Peyer's patch (tissue), 4 donors: ENCODE results near the gene FSTL3. TPM values are rescaled to one million over a fixed set of nuclear protein-coding genes. Genes with fewer than 3 reads are reported as not detected.
A peak's percentile ranks its signal among the peaks of the same experiment; 100 is the strongest.

Source experiments
- DNase-seq, 3 donors: peaks; one replicate each; pipeline ENCODE4 v3.0.0-alpha.2; 2017 to 2019
- H3K27ac ChIP-seq, 4 donors: fragments of 200-600 bp; sonication (generic); one replicate each; pipeline ENCODE4 v1.5.1; 2016 to 2019
- H3K27me3 ChIP-seq, 2 donors: fragments of 200-600 bp; sonication (generic); one replicate each; pipeline ENCODE4 v1.5.1; 2019
- H3K36me3 ChIP-seq, 3 donors: fragments of 200-600 bp; sonication (generic); one replicate each; pipeline ENCODE4 v1.5.1; 2016 to 2019
- H3K4me1 ChIP-seq, 4 donors: fragments of 200-600 bp; sonication (generic); one replicate each; pipeline ENCODE4 v1.5.1; 2016 to 2019
- H3K4me3 ChIP-seq, 4 donors: fragments of 200-600 bp; sonication (generic); 1 replicate in 3 of 4; 2 replicates in 1 of 4; pipeline ENCODE4 v1.5.1; 2016 to 2019; ENCODE audit warnings: mild to moderate bottlenecking in 1 of 4
- H3K9me3 ChIP-seq, 4 donors: fragments of 200-600 bp; sonication (generic); one replicate each; pipeline ENCODE4 v1.5.1; 2016 to 2019; ENCODE audit warnings: mild to moderate bottlenecking in 1 of 4
- POLR2A ChIP-seq, 2 donors: fragments of 450-650 bp; IDR thresholded peaks; one replicate each; pipeline ENCODE4 v1.5.1; 2017; ENCODE audit warnings: antibody characterized with exemption in 2 of 2, mild to moderate bottlenecking in 2 of 2, moderate library complexity in 2 of 2
- total RNA-seq, 4 donors: library from RNA; depleted of rRNA; stranded (reverse); fragments of >200 nt; gene quantifications; one replicate each; pipeline ENCODE4 v1.1.0, GENCODE V29; 2016
- TF ChIP-seq, protein P1 (sequence below), 6 experiments: fragments of 450-650 bp in 4 of 6; fragments of 200-600 bp in 2 of 6; sonication (generic) in 1 of 6; IDR thresholded peaks; one replicate each; pipeline ENCODE4 v1.5.1; 2017 to 2019; ENCODE audit warnings: antibody characterized with exemption in 6 of 6, mild to moderate bottlenecking in 3 of 6, moderate library complexity in 1 of 6

The FSTL3 gene
- total RNA-seq, 4 donors from 2014 or later: 13.8 to 94.9 (median 34.9) TPM

DNA sequence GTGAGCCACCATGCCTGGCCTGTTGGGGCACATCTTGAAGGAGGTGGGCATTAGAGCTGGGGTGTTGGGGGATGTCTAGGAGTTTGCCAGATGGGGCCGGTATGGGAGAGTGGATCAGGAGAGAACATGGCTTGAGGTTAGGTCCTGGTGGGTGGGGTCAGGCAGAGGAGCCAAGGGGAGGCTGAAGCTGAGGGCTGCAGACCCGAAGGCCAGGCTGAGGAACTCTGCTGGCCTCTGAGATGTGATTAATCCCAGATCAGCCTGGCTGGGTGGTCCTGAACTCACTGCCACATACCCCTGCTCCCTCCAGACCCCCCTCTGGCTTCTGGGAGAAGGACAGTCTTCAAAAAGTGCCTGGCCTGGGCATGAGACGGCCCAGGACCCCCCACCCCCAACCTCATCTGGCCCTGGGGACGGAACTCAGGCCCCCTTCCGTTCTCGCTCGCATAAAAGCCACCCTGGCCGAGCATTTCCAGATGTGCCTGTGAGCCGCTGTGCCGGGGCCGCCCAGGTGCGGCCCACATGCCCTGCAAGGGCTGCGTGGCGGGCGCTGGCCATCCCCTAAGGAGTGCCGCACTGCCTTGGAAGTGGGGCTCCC, 2.7 kb downstream of the FSTL3 start:
- H3K4me1 ChIP-seq: peaks cover 3 to 42% (median 13%) of the 10 kb centered on the region in 4 donors
- H3K4me3 ChIP-seq: peak overlapping the region in 2 of 4 donors; percentile 84 to 86
- TF ChIP-seq, protein P1, sequence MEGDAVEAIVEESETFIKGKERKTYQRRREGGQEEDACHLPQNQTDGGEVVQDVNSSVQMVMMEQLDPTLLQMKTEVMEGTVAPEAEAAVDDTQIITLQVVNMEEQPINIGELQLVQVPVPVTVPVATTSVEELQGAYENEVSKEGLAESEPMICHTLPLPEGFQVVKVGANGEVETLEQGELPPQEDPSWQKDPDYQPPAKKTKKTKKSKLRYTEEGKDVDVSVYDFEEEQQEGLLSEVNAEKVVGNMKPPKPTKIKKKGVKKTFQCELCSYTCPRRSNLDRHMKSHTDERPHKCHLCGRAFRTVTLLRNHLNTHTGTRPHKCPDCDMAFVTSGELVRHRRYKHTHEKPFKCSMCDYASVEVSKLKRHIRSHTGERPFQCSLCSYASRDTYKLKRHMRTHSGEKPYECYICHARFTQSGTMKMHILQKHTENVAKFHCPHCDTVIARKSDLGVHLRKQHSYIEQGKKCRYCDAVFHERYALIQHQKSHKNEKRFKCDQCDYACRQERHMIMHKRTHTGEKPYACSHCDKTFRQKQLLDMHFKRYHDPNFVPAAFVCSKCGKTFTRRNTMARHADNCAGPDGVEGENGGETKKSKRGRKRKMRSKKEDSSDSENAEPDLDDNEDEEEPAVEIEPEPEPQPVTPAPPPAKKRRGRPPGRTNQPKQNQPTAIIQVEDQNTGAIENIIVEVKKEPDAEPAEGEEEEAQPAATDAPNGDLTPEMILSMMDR (IDR thresholded peaks at IDR 0.05): no peak
- TF ChIP-seq POLR2A (IDR thresholded peaks at IDR 0.05): no peak
- H3K27me3 ChIP-seq: peaks cover 0 to 3% of the 10 kb centered on the region in 2 donors
- H3K9me3 ChIP-seq: no peaks in the 10 kb centered on the region
- peak overlapping the region in 3 of 4 donors; percentile 90 to 96 (median 92) for H3K27ac ChIP-seq
- DNase-seq: no peak
- H3K36me3 ChIP-seq: no peaks in the 10 kb centered on the region

DNA sequence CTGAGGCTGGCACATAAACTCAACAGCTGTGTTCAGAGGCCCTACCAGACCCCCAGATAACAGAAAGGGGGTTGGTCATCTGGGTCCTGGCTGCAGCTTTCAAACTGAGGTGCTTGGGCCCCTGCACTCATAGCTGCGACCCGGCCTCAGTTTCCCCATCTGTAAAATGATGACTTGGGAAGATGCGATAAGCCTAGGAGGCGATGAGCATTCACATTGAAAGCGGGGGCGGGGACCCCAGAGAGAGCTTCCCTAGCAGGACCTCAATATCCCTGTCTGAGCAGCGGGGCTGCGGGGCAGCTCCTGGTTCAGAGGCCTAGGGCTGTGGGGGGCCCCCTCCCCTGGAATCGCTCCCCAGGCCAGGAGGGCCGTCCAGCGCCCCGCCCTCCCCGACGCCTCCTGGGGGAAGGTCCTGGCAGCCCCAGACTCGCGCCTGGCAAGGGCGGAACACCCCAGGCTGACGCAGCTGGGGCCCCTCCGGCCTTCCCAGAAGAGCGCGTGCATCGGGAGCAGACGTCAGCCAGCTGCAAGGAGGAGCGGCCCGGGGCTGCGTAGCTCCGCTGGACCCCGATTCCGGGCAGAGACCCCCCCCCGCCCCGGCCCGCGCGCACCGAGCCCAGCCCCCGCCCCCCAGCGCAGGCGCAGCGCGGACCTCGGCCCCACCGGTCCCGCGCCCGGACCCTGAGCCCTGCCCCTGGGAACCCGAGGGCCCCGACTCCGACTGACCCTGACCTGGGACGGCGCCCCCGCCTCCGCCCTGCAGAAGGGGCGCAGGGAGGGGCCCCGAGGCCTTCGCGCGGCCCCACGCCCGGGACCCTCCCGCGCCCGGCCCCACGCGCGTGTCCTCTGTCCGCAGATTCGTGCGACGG, 3.5 kb downstream of the FSTL3 start:
- peak in 2 of 3 donors; percentile 64 to 66 for DNase-seq
- peak overlapping the region; percentile 72 to 95 (median 85) for H3K4me3 ChIP-seq
- H3K9me3 ChIP-seq: no peaks in the 10 kb centered on the region
- TF ChIP-seq POLR2A (IDR thresholded peaks at IDR 0.05): no peak
- TF ChIP-seq, protein P1 (IDR thresholded peaks at IDR 0.05): no peak
- H3K27ac ChIP-seq: peak overlapping the region; percentile 76 to 96 (median 91)
- peaks cover 3 to 42% (median 13%) of the 10 kb centered on the region in 4 donors for H3K4me1 ChIP-seq
- no peaks in the 10 kb centered on the region for H3K36me3 ChIP-seq
- H3K27me3 ChIP-seq: peaks cover 0 to 3% of the 10 kb centered on the region in 2 donors

DNA sequence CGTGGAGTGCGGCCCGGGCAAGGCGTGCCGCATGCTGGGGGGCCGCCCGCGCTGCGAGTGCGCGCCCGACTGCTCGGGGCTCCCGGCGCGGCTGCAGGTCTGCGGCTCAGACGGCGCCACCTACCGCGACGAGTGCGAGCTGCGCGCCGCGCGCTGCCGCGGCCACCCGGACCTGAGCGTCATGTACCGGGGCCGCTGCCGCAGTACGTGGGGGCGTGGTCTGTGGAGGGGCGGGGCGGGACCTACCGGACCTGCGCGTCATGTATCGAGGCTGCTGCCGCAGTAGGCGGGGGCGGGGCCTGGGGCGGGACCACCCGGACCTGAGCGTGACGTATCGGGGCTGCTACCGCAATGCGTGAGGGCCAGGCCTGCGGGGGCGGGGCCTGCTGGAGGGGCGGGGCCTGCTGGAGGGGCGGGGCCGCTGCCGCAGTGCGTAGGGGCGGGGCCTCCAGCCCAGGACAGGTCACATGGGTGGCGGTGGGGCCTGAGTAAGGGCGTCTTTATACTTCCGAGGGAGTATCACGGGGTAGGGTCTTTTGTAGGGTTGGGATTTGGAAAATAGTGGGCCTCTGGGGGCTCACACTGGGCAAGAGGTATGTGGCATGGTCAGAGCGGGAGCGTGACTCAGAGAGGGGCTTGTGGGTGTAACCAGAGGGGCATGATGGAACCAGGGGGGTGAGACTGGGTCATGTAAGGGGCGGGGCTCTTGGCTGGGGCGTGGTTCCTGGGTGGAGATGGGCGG, 4.3 kb downstream of the FSTL3 start:
- peak; percentile 48 to 82 for TF ChIP-seq POLR2A (IDR thresholded peaks at IDR 0.05)
- TF ChIP-seq, protein P1 (IDR thresholded peaks at IDR 0.05): peak; percentile 35 to 76 (median 59)
- DNase-seq: peak; percentile 99 to 100 (median 100)

DNA sequence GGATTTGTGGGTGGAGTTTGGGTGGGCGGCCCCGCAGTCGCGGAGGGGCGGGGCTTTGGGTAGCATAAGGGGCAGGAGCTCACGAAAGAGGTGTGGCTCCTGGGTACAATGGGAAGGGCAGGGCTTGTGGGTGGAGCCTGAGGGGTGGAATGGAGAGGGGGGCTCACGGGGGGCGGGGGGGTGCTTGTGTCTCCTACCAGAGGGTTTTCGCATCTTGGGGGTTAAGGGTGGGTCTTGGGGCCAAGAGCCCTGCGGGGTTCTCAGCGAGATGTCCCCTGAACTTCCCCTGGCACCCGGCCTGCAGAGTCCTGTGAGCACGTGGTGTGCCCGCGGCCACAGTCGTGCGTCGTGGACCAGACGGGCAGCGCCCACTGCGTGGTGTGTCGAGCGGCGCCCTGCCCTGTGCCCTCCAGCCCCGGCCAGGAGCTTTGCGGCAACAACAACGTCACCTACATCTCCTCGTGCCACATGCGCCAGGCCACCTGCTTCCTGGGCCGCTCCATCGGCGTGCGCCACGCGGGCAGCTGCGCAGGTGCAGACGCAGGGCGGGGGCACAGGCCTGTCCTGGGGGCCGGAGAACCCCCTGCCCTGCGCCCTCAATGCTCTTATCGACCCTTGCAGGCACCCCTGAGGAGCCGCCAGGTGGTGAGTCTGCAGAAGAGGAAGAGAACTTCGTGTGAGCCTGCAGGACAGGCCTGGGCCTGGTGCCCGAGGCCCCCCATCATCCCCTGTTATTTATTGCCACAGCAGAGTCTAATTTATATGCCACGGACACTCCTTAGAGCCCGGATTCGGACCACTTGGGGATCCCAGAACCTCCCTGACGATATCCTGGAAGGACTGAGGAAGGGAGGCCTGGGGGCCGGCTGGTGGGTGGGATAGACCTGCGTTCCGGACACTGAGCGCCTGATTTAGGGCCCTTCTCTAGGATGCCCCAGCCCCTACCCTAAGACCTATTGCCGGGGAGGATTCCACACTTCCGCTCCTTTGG, 5.1 kb downstream of the FSTL3 start:
- TF ChIP-seq, protein P1 (IDR thresholded peaks at IDR 0.05): no peak
- no peak for TF ChIP-seq POLR2A (IDR thresholded peaks at IDR 0.05)
- H3K4me3 ChIP-seq: peak overlapping the region; percentile 72 to 95 (median 85)
- H3K36me3 ChIP-seq: no peaks in the 10 kb centered on the region
- peak in 2 of 3 donors; percentile 86 to 94 for DNase-seq
- H3K27ac ChIP-seq: peak overlapping the region; percentile 76 to 96 (median 91)
- peaks cover 0 to 31% (median 11%) of the 10 kb centered on the region in 4 donors for H3K4me1 ChIP-seq
- peaks cover 0 to 3% of the 10 kb centered on the region in 2 donors for H3K27me3 ChIP-seq
- H3K9me3 ChIP-seq: no peaks in the 10 kb centered on the region

More for the DNA sequence above, 4.3 kb downstream of the FSTL3 start:
- no peaks in the 10 kb centered on the region for H3K9me3 ChIP-seq
- peak overlapping the region; percentile 72 to 95 (median 85) for H3K4me3 ChIP-seq
- no peaks in the 10 kb centered on the region for H3K36me3 ChIP-seq
- peak overlapping the region; percentile 76 to 96 (median 91) for H3K27ac ChIP-seq
- peaks cover 0 to 3% of the 10 kb centered on the region in 2 donors for H3K27me3 ChIP-seq
- peaks cover 3 to 39% (median 13%) of the 10 kb centered on the region in 4 donors for H3K4me1 ChIP-seq
